ENCODE results near the gene RCAN1. TPM values are rescaled to one million over a fixed set of nuclear protein-coding genes. Genes with fewer than 3 reads are reported as not detected.

RCAN1 gene
- total and polyA plus RNA-seq, 2 of the 8 experiments (the other 6 are each of a cell fraction or from before 2014, with no cell fraction given) = 1.7 to 6.4 TPM

- peaks cover 0 to 5% (median 2%) of the 10 kb centered on the region in 4 experiments; a peak in 4 of 7 replicates for H3K4me1 ChIP-seq (replicated peaks in 1 of 4; ENCODE audit: control insufficient read depth in 3 of 4, insufficient read depth in 4 of 4, low read length in 3 of 4)
- no peak overlapping the region for H3K56ac ChIP-seq (replicated peaks; ENCODE audit: insufficient read length, low read depth, low read length)
- H4K5ac ChIP-seq (ENCODE audit: insufficient read length, low read depth, low read length) = no peak overlapping the region
- TF ChIP-seq TAF1 (IDR thresholded peaks at IDR 0.05; ENCODE audit: low read depth, low read length) (no peak), NRF1 (IDR thresholded peaks at IDR 0.05; ENCODE audit: low read depth, low read length) (no peak), CREB1 (IDR thresholded peaks at IDR 0.05) (no peak), RAD21 (IDR thresholded peaks at IDR 0.05 in 1 of 2, conservative IDR thresholded peaks at IDR 0.05 in 1 of 2; ENCODE audit: low read depth in 2 of 2, low read length in 2 of 2) (no peak), EGR1 (IDR thresholded peaks at IDR 0.05; ENCODE audit: borderline replicate concordance, low read depth, low read length) (no peak), TAF7 (optimal IDR thresholded peaks at IDR 0.05; ENCODE audit: borderline replicate concordance, low read depth, low read length) (no peak), YY1 (IDR thresholded peaks at IDR 0.05; ENCODE audit: low read depth, low read length) (no peak), FOSL1 (IDR thresholded peaks at IDR 0.05; ENCODE audit: insufficient read depth, low read depth, low read length) (no peak)
- no peak overlapping the region for H2BK120ac ChIP-seq (replicated peaks; ENCODE audit: low read depth, low read length)
- 0 out of 4 replicates have a peak, but pooled peaks cover 0 to 5% of the 10 kb centered on the region in 2 experiments for H3K9me3 ChIP-seq (ENCODE audit: insufficient read depth in 2 of 2, low read depth in 1 of 2, low read length in 1 of 2)
- no peak overlapping the region for H3K4me3 ChIP-seq (ENCODE audit: extremely low read depth in 1 of 4, insufficient read depth in 2 of 4, low read depth in 3 of 4, low read length in 4 of 4)
- no peaks in the 10 kb centered on the region for H4K20me1 ChIP-seq (replicated peaks in 1 of 2; ENCODE audit: control insufficient read depth in 1 of 2, insufficient read depth in 2 of 2, low read length in 2 of 2)
- H4K8ac ChIP-seq (ENCODE audit: extremely low read depth, insufficient read depth, low read length) = no peak overlapping the region
- H2AK5ac ChIP-seq (ENCODE audit: low read depth, low read length) = no peak overlapping the region
- no peak overlapping the region for H3K23ac ChIP-seq (ENCODE audit: insufficient read length)
- H2BK5ac ChIP-seq (ENCODE audit: low read depth, low read length) = no peak overlapping the region
- no peak overlapping the region for H2AFZ ChIP-seq (ENCODE audit: low read length)
- H3K18ac ChIP-seq (ENCODE audit: extremely low read depth, low read length) = no peak overlapping the region
- H4K91ac ChIP-seq (replicated peaks; ENCODE audit: insufficient read length, low read length) = no peak overlapping the region
- ChIA-PET CTCF (ENCODE audit: partially characterized antibody) (interaction anchor here (0.8 to 1.1 kb wide), 4 partner anchors 26 to 101 kb away, joined by 3 read pairs; no protein-coding TSS in a partner anchor), POLR2A (ENCODE audit: partially characterized antibody) (no interaction called here)
- no peak for DNase-seq (ENCODE audit: low read depth in 1 of 2, low spot score in 2 of 2)
- WGBS, 2 experiments (ENCODE audit: extremely low coverage in 1 of 2, insufficient coverage in 1 of 2, insufficient read length in 1 of 2, insufficient replicate concordance in 2 of 2, low coverage in 1 of 2, low lambda C conversion rate in 2 of 2, missing lambda C conversion rate in 1 of 2) = 92% methylated on average over 6 of the region's 6 CpGs; no CpG with 5 or more reads in 1 of the 2 experiments
- no peak overlapping the region for H3K14ac ChIP-seq (ENCODE audit: insufficient read length)
- no peak overlapping the region for H3K27ac ChIP-seq (ENCODE audit: low read depth, low read length)
- no peak overlapping the region for H3K9ac ChIP-seq (replicated peaks in 1 of 4; ENCODE audit: extremely low read depth in 1 of 4, low read depth in 3 of 4, low read length in 3 of 4)
- H2BK12ac ChIP-seq (ENCODE audit: low read depth, low read length) = no peak overlapping the region
- H3K27me3 ChIP-seq (replicated peaks in 1 of 4; ENCODE audit: control insufficient read depth in 3 of 4, extremely low read depth in 1 of 4, insufficient read depth in 3 of 4, low read length in 3 of 4) = no peaks in the 10 kb centered on the region; a peak in 1 of 7 replicates
- no peaks in the 10 kb centered on the region for H3K23me2 ChIP-seq (ENCODE audit: low read depth, low read length)
- H3K79me2 ChIP-seq (ENCODE audit: control insufficient read depth in 1 of 2, insufficient read depth in 2 of 2, low read length in 2 of 2) = no peaks in the 10 kb centered on the region
- H3K79me1 ChIP-seq (ENCODE audit: low read depth, low read length) = no peaks in the 10 kb centered on the region
- no peak overlapping the region for H3K4ac ChIP-seq (replicated peaks; ENCODE audit: insufficient read length, low read depth, low read length)
- H2BK15ac ChIP-seq (ENCODE audit: low read length) = no peak overlapping the region
- FAIRE-seq = no peak
- no peaks in the 10 kb centered on the region for H3K36me3 ChIP-seq (ENCODE audit: control insufficient read depth in 2 of 4, insufficient read depth in 4 of 4, low read length in 3 of 4)
- H2BK20ac ChIP-seq (ENCODE audit: low read length) = no peak overlapping the region
- no peak overlapping the region for H3K4me2 ChIP-seq (ENCODE audit: insufficient read depth in 1 of 2, low read depth in 2 of 2, low read length in 2 of 2)
Observed at GRCh38 chr21:34546542-34546941, 68.4 kb downstream of the RCAN1 start.
